HK-2 (cell line): ENCODE measurements around the gene TMED1.
"Not testable (repeated sequence)": the region's sequence is repeated elsewhere in the genome, so short reads cannot be mapped to it uniquely, and the experiment has no call there.

Experiments
- DNase-seq: peaks from one replicate; pipeline ENCODE4 v3.0.0-alpha.2; 2018; ENCODE audit not compliant: unreplicated experiment

TMED1 gene

DNA sequence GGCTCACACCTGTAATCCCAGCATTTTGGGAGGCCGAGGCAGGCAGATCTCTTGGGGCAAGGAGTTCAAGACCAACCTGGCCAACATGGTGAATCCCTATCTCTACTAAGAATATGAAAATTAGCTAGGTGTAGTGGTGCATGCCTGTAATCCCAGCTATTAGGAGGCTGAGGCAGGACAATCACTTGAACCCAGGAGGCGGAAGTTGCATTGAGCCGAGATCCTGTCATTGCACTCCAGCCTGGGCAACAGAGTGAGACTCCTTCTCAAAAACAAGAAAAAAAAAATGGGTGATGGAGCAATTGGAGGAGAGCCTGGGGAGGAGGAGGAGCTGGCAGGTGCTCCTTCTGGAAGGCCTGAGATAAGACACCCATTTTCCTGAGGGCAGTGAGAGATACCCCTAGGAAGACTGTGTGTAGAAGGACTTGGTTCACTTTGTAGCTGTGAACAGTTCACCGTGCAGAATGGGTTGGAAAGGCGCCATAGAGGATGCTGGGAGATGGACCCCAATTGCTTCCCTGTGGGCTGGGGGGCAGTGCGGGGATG lies 26.6 kb upstream of the TMED1 start:
- no peak for DNase-seq

DNA sequence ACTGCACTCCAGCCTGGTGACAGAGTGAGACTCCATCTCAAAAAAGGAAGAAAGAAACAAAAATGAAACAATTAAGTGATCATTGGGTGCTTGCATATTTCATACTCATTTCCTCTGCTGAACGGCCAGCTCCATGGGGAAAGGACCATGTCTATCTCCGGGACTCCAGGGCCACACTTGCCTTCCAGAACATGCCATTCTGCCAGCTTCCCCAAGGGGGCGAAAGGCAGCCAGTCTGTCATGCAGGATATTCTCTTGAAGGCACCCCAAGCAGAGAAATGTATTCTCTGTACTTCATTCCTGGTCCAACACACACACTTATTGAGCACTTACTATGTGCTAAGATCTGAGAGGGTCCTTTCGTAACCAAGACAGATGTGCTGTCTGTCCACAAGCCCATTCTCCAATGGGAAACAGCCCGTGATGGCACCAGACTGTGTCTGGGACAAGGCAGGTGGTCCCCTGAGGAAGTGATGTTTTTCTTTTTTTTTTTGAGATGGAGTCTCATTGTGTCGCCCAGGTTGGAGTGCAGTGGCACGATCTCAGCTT lies 25.2 kb upstream of the TMED1 start:
- DNase-seq: peak; percentile 12

DNA sequence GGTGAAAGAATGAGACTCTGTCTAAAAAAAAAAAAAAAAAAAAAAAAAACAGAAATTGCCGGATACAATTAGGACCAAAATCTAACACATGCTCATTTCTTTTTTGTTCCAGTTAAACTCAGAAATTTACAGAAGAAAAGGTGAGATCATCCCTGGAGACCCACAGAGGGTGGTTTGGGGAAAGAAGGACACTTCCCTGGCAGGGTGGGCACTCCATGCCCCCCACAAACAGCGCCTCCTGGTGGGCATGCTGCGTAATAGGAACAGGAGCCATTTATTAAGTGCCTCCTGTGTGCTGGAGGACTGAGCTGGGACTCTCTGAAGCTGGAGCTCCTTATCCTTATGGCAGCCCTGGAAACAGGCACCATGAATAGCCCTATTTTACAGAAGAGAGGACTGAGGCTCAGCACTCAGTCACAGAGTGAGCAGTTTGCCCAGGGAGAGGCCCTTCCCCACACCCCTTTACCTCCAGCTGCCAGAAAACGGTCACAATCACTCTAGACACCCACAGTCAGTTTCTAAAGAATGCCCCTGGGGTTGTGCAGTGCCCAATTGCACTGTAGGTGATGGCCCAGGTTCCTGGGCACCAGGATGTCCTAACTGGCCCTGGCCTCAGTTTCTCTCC lies 22.3 kb upstream of the TMED1 start:
- DNase-seq: no peak

DNA sequence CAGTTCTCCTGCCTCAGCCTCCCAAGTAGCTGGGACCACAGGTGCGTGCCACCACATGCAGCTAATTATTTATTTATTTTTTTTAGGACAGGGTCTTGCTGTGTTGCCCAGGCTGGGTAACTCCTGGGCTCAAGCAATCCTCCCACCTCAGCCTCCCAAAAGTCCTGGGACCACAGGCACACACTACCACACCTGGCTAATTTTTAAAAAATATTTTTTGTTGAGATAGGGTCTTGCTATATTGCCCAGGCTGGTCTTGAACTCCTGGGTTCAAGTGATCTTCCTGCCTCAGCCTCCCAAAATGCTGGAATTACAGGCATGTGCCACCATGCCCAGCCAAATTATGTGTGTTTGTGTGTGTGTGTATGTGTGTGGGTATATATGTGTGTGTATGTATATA lies 20.9 kb upstream of the TMED1 start:
- not testable (repeated sequence) for DNase-seq

DNA sequence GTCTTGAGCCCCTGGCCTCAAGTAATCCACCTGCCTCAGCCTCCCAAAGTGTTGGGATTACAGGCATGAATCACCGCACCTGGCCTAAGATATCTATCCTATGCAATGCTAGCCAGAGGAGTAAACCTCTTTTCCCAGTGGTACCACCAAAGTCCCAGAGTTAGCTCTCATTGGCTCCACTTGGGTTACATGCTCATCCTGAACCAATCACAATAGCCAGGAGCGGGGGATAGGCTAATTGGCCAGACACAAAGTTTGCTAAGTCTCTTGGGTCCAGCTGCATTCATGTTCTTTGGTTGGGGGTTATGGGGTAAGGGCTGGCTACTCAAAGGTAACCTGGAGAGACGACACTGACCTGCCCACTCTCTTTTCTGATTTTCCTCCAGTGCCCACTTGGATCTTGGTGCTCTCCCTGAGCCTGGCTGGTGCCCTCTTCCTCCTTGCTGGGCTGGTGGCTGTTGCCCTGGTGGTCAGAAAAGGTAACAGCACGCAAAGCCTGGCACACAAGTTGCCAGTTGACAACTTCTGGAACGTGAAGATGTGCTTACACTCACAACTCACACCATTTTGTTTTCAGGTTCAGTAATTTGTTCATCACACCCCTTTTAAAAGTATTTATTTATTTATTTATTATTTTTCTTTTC lies 20.0 kb upstream of the TMED1 start:
- DNase-seq: no peak

DNA sequence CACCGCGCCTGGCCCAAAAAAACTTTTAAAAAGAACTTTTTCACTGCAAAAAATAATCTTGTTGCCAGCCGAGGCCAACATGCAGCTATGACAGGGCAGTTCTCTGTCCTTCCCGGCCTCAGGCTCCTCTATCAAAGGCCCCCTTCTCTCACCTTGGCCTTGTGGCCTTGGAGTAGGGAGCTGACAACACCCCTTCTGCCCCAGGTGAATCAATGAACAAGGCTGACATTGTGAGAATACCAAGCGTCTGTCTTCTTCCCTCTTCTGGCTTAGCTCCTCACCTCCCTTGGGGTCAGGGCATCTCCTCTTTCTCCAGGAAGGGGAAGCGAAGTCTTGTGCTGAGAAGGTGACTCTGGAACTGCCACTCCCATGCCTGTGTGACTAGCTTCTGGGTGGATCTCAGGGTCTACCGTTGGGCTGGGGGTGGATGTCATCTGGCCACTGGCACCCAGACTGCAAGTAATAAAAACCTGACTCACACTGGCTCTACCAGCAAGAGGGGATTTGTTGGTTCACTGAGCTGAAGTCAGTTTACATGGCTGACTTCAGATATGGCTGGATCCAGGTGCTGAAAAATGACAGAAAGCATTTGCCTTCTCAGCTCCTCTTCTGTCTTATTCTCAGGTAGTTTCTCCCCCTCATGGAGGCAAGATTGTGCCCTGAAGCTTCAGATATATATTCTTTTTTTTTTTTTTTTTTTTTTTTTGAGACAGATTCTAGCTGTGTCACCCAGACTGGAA lies 18.5 kb upstream of the TMED1 start:
- no peak for DNase-seq

DNA sequence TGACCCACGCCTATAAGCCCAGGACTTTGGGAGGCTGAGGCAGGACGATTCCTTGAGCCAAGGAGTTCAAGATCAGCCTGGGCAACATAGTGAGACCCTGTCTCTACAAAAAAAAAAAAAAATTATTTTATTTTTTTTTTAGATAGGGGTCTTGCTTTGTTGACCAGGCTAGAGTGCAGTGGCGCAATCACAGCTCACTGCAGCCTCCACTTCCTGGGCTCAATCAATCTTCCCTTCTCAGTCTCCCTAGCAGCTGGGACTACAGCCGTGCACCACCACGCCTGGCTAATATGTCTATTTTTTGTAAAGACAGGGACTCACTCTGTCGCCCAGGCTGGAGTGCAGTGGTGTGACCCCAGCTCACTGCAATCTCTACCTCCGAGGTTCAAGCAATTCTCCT lies 16.9 kb upstream of the TMED1 start:
- DNase-seq: no peak

DNA sequence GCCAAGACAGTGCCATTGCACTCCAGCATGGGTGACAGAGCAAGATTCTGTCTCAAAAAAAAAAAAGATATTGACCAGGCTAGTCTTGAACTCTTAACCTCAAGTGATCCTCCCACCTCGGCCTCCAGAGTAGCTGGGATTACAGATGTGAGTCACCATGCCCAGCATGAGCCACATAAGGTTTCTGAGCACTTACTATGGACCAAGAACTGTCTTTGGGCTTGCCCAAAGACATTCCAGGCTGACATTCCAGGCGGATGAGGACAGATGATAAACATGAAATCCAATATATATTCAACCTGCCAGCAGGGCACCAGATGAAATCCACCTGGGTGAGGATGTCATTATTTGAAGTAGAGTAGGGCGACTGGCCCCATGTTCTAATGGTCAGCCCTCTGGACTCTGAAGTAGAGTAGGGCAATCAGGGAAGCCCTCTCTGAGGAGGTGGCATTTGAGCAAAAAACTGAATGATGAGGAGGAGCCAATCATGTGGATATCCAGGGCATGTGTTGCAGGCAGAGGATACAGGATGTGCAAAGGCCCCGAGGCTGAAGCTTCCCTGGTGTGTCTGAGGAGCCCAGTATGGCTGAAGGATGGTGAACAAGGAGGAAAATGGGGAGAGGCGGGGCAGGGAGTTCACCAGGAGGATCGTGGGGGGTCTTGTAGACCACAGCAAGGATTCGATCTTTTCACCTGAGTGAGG lies 16.2 kb upstream of the TMED1 start:
- DNase-seq: no peak

DNA sequence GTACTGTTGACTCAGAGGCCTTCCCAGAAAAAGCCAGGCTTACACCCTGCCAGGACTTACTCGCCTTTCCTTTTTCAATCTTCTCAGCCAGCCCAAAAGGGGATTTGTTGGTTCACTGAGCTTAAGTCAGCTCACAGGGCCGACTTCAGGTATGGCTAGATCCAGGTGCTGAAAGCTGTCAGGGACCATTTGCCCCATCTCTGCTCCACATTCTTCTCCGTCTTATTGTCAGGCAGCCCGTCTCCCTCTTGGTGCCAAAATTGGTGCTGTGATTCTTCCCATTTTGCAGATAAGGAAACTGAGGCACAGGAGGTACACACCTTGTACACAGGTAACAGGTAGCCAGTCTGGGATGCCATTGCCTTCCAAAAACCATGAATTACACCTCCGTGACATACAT lies 14.6 kb upstream of the TMED1 start:
- DNase-seq: no peak

DNA sequence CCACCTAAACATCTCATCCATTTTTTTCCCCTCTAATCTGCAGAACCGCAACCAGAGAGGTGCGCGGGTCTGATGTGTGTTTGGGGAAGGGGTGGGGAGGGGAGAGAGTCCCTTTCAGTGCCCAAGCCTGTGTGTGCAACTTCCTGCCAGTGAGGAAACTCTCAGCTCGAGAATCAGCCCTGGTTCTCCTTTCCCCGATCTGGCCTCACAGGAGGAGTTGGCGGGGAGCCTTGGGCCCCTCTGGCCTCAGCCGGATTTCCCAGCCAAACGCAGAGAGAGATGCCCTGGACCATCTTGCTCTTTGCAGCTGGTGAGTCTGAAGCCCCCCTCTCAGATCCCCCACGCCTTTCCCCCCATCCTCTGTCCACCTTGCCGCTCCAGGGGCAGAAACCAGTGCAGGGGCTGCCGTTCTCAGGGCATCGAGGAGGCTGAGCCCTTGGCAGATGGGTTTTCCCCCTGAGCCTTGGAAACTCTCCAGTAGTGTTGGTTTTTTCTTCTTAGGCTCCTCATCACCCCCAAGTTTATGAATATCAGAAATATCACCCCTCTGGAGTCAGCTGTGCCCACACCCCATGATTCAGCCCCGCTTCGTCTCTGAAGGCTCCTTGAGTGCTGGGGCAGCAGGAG lies 12.3 kb upstream of the TMED1 start, which contains the start of gene C19orf38:
Gene C19orf38, plus strand, starts transcription at position 186 of the 627 bp plus-strand sequence. Its CDS starts 94 bp downstream, at position 280.
- no peak for DNase-seq

DNA sequence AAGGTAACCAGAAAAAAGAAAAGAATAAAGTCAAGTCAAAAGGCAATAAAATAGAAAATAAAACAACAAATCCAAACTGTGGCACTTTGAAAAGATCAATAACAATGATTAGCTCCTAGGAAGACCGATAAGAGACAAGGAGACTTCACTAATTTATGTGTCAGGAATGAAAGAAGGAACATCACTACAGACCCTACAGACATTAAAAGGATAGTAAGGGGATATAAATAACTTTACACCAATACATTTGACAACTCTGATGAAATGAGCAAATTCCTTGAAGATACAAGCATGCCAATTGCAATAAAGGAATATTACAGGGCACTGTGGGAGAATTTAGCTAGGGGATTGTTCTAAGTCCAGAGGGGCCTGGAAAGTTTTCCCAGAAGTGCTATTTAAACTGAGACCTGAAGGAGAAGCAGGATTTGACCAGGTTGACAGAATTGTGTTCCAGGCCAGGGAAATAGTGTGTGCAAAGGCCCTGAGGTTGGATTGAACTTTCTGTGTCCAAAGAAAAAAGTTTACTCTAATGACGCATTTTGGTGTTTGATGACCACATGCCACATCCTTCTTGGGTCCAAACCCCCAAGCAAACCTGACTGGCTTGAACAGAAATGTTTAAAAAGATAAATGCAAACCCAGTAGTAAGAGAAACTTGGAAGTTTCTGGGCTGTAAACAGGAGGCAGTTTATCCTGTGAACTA lies 10.6 kb upstream of the TMED1 start:
- DNase-seq: no peak

DNA sequence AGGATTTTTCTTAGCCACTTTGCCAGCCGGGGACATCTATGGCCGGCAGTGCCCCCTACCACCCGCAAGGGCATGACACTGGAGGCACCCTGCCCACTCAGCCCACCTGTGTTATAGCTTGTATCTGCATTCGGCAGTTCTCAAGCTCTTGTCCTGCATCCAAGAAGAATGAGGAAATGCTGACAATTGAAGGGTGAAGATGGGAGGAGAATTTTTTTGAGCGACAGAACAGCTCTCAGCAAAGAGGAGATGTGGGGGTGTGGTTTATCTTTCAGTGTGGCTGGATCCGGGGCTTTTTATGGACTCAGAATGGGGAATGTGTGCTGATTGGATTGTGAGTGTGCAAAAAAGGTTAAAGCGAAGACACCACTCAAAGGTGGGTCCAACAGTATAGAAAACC lies 6.8 kb upstream of the TMED1 start:
- DNase-seq: no peak

DNA sequence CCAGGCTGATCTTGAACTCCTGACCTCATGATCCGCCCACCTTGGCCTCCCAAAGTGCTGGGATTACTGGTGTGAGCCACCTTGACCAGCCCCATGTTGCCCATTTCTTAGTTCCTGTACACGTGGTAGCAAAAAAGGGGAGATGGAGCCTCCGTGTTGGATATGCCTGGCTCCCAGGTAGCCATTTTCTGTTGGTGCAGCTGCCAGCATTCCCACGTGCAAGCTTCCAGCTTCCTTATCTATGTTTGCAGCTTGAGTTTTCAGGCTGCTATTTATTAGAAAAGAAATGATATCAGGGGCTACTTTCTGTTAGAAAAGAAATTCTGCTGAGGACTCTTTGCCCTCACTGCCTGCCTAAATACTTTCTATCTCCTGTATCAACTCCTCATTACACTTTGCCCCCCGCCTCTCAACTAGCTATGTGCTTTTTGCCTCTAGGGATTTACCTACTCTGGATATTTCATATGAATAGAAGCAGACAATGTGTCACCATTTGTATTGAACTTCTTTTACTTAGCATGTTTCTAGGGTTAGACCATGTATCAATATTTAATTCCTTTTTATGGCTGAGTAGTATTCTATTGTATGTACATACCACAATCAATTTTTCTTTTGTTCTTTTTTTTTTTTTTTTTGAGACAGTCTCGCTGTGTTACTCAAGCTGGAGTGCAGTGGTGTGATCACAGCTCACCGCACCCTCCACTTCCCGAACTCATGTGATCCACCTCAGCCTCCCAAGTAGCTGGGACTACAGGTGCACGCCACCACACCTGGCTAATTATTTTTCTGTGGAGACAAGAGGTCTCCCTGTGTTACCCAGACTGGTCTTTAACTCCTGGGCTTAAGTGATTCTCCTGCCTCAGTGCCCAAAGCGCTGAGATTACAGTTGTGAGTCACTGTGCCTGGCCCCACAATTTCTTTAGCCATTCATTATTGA lies 3.4 kb upstream of the TMED1 start:
- DNase-seq: no peak

DNA sequence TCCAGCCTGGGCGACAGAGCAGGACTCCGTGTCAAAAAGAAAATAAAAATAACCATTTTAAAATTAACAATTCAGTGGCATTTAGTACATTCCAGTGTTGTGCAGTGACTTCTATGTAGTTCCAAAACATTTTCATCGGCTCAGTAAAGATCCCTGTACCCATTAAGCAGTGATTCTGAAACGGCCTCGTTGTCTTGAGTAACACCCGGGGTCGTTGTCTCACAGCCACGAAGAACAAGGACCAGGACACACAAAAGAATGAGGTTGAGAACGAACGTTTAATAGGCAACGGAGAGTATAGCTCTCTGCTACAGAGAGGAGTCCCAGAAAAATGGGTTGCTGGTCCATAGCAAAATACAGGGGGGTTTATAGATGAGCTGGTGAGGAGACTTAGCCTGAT lies 2.4 kb upstream of the TMED1 start:
- DNase-seq: no peak

DNA sequence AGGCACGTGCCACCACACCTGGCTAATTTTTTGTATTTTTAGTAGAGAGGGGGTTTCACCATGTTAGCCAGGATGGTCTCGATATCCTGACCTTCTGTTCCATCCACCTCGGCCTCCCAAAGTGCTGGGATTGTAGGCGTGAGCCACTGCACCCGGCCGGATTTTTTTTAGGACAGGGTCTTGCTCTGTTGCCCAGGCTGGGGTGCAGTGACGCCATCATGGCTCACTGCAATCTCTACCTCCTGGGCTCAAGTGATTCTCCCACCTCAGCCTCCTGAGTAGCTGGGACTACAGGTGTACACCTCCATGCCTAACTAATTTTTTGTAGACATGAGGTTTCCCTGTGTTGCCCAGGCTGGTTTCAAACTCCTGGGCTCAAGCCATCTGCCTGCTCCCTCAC lies 1.6 kb upstream of the TMED1 start:
- DNase-seq: not testable (repeated sequence)

DNA sequence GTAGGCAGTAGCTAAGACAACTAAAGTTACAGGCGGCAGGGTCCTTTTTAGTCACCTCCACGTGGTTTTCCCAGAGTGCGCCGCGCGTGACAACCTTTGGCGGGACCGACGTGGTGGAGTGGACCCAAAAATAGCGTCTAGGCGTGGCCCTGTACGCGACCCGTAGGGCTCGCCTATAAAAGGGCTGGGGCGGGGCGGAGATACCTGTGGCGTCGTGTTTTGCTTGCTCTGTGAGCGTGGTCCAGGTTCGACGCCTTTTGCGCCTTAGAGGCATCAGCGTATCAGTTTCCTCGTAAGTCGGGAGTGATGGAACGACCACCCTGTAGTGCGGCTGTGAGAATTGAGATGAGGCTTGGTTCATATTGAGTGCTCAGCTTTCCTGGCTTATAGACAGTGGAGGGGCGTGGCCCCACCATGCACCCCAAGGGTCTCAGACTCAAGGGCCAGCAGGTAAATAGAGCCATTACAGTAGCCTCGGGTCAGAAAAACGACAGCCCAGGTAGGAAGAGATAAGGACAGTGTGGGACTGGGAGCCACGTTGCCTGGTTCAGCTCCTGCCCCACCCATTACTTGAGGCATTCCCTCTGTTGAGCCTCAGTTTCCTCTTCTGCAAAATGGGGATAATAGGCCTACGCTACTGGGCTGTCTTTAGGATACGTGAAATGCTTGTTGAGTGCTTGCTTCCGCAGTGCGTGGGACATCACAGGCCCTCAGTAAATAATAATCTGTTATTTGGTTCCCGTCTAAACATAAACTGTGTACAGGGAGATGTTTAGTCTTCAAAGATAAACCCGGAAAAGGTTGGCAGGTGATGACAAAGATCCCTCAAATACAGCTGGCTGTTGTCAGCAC lies 693 bp upstream of the TMED1 start:
- DNase-seq: peak; percentile 88

DNA sequence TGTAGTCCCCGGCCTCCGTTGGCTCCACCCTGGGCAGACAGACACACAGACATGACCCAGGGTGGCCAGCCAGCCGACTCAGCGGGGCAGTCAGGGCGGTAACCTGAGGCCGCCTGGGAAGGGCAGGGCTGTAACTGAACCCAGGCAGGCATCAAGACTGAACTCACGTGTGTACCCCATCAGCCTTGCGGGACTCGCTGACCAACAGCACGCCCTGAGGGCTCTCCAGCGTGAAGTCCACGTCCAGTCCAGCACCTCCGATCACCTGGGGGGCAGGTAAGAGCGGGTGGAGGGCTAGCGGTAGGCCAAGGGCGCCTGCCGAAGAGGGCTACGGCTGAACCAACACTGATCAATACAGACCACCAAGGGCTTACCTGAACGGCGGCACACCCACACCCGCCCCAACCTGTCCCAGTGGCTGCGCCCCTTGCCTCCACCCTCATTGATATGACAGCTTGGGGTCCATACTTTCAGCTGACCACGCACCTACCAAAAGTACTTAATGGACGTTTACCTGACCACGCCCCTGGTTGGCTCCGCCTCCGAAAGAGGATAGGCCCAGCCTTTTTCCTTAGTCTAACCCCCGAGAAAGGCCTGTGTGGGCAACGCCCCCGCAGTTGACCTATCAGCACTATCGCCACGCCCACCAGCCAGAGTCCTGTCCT lies 791 bp downstream of the TMED1 start:
- DNase-seq: no peak

DNA sequence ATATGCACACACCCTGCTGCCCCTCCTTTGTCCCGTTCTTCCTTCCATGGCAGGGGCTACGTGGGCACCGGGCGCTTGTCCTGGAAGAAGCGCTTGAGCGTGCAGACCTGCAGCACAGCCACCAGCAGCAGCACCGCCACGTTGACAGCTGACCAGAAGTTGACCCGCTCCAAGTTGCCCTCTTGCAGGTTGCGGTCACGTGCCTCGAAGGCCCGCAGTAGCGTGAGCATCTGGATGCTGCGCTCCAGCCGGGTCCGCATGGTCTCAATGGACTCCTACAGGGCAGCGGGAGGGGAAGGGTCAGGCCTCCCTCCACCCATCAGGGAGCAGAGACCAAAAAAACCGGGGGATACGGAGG lies 3.1 kb downstream of the TMED1 start:
- no peak for DNase-seq
